H54 (cell line): Measurements from ENCODE around the gene MPHOSPH9.
A peak's percentile ranks its signal among the peaks of the same experiment; 100 is the strongest.

Experiments
- DNase-seq: peaks from one replicate; pipeline ENCODE4 v3.0.0; 2011; ENCODE audit warnings: low spot score, mixed read lengths; ENCODE audit not compliant: insufficient read length
- FAIRE-seq: peaks from 3 replicates; lab custom pipeline; 2011; peaks lifted over from hg19 to GRCh38; lab: Jason Lieb, UNC
- POLR2A ChIP-seq: IDR thresholded peaks from 2 replicates; pipeline ENCODE4 v1.6.1; 2011; ENCODE audit warnings: low read depth, mild to moderate bottlenecking, low read length

Gene MPHOSPH9

DNA sequence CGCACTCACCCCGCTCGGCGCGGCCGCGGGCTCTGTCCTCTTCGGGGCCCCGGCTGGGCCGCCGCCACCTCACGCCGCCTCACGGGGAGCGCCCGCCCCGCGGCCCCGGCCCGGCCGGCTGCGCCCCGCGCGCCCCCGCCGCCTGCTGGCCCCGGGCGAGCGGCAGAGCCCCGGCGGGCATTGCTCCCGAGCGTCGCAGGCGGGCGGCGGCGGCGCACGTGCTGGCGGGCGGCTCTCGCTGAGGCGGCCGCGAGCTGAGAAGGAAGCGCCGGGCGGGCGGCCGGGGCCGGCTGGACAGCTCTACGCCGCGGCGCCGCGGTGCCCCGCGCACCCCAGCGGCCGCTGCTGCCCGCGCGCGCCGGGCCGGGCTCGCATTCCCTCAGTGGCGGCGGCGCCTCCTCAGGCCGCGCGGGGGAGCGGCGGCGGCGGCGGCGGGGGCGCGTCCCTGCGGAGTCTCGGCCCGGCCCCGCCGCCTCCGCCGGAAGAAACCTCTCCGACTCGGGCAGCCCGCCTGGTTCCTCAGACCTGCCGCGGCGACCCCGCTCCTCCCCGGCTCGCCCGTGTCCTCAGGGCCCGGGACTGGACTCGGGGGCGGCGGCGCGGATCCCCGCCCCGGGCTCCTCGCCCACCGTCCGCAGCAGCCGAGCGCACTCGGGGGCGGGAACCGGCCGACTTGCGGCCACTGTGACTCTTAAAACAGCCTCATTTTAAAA, 82.0 kb downstream of the MPHOSPH9 start, which contains the start of gene PITPNM2:
TSS of gene PITPNM2 (minus strand) at position 347 of the 713 bp plus-strand sequence. CDS start 116,500 bp downstream, outside the sequence.
- TF ChIP-seq POLR2A, result peak; percentile 45; the same call in 1 of the 2 replicates
- FAIRE-seq (no peak), DNase-seq (peak; percentile 53)

DNA sequence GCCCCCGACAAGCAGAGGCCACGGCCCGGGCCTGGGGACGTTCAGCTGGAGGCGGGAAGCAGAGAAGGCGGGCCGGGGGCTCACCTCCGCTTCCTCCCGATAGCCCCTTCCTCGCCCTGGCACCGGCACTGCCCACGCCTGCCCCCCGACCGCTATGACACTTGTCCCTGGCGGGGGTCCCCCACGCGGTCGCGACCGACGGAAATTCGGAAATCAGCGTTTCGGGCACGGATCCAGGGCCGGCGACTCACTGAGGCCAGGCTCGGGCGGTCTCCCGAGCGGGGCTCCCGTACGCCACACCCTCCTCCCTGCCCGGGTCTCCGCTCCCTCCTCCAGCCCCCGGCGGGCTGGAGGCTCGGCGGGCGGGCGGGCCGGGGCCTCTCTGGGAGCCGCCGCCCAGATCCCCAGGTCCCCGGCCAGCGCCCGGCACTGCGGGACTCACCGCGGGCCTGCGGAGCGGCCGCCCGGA, 82.6 kb downstream of the MPHOSPH9 start:
- FAIRE-seq (no peak), DNase-seq (peak; percentile 47)
- no peak for TF ChIP-seq POLR2A

DNA sequence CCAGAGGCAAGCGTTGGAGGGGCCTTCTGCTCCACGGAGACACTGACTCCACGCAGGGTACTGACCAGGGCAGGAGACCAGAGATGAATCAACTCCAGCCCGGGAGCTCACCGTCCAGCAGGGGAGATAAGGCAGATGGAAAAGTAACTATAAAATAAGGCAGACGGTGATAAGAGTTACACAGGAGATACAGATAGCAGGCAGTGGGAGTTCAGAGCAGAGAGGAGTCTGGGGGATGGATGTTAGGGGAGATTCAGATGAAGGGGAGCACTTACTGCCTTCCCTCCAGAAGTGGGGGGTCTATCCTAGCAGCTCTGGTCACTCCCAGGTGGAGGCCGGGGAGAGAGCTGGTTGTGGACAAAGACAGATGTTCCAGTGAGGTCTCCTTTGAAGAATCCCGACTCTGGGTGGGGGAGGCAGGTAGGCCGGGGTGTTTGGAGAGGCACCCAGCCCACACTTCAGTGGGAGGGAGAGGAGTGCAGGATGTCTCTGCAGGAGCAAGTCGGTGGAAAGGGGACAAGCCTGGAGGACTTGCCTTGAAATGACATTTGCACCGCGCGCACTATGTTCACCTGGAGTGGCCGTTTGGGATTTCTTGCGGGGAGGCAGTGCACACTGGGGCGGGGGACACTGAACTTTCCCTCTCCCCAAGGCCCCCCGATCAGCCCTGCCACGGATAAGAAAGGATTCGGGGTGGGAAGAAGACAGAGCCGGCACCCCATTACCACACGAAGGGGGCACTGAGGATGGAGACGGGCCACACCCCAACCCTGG, 83.3 kb downstream of the MPHOSPH9 start:
- no peak for TF ChIP-seq POLR2A
- no peak for FAIRE-seq

DNA sequence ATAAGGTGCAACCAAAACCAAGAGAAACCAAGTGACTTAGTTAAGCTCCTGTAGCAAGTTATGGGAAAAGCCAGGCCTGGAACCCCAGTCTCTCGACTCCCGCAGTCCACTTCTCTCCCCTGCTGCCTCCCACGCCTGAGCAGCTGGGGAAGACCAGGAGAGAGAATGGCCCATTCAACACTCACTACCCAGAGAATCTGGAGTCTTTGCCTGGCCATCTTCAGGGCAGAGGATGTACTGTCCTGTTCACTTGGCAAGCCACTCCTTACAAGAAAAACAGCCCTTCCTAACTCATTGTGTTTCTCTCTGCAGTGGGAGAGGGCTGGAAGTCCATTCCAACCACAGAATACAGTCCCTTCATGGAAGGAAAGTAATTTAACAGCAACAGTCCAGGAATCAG, 83.9 kb downstream of the MPHOSPH9 start:
- FAIRE-seq, result no peak
- no peak for DNase-seq
- no peak for TF ChIP-seq POLR2A

More for the DNA sequence above, 83.3 kb downstream of the MPHOSPH9 start:
- DNase-seq, result no peak

DNA sequence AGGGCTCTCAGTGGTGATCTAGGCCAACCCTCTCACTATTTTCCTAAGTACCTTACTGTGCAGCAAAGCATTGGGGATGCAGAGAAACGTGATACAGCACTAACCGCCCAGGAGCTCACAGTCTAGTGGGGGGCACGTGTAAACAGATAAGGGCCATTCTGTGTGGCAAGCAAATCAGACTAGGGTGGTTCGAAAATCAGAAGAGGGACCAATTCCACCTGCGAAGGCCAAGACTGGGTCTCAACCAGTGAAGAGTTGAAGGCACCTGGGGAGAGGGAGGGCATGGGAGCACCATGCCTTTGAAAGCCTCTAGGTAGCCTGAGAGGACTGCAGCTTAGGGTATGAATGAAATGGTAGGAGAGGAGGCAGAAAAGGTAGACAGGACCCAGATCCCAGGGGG, 84.3 kb downstream of the MPHOSPH9 start:
- FAIRE-seq, result no peak
- no peak for DNase-seq
- no peak for TF ChIP-seq POLR2A

DNA sequence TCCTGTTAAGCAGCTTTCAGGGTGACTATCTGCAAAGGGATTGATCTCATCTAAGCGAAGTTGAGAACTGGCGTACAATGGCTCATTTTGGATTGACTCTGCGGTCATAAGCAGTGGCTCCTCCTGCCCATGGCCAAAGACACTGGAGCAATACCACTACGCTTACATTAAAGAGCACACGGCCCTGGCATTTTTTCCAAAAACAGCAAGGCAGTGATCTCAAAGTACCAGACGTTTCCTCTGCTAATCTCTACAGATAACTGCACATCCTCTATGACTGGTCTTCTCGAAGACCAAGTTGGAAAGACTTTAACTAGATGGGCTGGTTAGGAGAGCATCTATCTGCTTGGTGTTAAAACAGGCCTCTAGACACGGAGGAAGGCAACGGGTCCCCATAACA, 84.7 kb downstream of the MPHOSPH9 start:
- no peak for TF ChIP-seq POLR2A
- DNase-seq (no peak), FAIRE-seq (no peak)

DNA sequence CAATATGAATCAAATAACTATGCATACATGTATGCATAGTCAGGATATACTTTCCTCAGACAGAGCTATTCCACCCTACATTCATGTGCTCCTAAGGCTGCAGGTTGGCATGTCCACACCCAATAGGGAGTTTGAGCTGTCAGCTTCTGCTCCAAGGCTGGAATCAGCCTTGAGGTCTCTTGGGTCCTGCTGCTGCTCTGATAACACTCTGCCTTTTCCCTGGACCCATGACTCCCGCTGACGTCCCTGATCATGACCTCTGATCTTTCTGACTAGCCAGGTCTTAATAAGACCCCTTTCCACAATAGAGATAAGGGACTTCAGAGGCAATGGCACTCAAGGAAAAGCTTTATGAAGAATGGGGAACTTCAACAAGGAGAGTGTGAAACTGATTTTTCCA, 87.7 kb downstream of the MPHOSPH9 start:
- no peak for DNase-seq
- no peak for FAIRE-seq
- no peak for TF ChIP-seq POLR2A

DNA sequence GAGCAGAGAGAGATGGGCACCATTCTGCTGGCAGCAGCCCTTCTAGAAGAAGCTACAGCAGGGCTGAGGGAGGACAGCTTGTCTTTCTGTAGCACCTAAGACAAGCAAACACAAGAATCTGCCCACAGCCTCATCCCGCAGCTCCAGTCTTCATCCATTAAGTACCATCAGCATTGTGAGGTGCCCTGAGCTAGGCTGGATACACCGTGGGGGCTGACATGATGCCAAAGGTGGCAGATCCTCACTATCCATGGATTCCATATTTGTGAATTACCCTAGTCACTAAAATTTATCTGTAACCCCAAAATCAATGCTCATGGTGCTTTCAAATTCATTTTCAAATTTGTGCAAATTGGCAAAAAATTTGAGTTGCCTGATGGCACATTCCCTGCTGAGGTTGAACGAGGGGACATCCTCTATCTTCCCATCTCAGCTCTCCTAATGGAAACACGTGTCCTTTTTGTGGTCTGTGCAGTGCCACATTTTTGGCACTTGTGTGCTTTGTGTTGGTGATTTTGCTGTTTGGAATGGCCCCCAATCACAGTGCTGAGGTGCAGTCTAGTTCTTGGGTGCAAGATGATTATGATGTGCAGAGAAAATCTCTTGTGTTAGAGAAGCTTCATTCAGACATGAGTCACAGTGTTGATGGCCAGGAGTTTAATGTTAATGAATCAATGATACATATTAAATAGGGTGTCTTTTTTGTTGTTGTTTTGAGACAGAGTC, 89.0 kb downstream of the MPHOSPH9 start:
- FAIRE-seq (no peak), DNase-seq (no peak)
- no peak for TF ChIP-seq POLR2A

DNA sequence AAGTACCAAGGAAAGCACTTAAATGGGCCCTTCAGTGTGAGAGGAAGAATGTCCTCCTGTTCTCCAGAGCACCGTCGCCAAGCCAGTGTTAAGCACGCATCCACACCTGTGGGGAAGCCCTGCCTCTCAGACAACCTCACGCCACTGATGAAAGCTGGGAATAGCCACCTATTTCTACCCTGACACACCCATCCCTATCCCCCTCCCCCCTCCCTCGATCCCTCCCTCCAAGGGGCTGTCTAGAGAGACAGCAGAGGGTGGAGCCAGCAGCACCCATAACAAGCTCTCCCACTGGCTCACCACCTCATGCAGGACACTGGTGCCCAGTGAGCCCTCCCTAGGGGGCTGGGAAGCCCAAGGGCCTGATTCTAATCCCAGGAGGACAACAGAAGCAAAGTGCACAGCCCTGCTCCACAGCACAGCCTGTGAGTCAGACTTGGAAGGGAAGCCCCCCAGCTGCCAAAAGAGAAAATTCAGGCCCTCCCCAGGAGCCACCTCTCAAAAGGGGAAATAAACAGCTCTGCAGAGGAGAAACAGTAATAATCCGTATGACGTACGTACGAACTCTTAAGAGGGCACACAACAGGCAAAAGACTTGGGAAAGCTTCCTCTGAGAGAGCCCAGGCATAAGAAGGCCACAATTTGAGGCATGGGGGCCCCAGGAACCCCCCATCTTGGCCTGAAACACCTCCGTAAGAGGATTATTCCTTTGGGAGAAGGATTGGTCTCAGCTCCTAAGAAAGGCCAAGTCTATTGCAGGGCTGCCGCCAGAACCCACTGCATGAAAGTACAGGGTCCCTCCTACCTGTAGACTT, 89.8 kb downstream of the MPHOSPH9 start:
- DNase-seq (no peak), FAIRE-seq (no peak)
- TF ChIP-seq POLR2A, result no peak

DNA sequence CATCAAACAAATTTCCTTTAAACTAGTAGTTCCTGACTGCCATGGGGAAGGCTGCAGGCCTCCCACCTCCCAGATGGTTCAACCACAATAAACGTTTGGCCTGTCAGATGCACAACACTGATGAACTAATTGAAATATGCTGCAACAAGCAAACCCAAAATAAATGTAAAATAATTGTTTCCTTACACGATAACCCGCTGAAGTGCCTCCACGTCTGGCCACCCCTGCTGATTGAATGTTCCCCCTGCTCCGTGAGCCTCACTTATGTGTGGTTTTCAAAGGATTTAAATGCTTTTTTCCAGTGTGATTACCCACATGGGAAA, 90.5 kb downstream of the MPHOSPH9 start:
- FAIRE-seq (no peak), DNase-seq (no peak)
- TF ChIP-seq POLR2A, result no peak

DNA sequence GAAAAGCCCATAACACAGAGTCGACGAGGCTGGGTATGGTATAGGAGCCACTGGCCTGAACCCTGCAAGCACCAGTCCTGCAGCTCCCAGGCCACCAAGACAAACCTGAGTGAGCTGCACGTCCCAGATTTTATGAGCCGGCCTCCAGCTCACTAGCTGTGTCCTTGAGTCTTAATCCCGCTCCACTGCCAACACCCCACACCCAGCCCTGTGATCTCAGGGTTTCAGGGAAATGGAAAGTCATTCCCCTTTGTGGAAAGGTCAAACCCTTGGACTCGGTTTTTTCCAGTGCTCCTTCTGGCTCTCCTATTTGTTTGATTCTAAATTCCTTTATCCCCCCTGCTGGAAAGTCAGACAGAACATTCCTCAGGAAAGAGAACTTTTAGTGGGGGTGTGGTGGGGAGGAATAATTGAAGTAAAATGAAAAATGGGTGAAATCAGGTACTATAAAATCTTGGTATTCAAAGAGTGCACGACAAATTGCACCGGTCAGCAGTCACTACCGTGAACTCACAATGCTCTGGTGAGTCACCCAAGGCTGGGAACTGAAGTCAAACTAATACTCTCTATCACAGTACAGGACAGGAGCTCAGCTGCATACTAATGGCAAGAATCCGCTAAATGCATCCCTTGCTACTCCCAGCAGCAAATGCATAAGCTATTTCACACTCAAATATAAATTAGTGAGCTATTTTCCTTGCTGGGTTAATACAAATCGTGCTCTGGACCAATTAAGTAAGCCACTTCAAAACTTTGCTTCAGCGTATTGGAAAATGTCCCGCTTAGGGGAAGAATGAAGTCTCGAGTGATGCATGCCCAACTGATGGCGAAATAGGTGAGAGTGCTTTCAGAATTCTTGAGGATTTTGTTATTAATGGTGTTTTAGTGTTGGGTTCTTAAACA, 91.1 kb downstream of the MPHOSPH9 start:
- no peak for TF ChIP-seq POLR2A
- DNase-seq (peak; percentile 48), FAIRE-seq (peak; percentile 88)
